Neural cell (in vitro differentiated cells): Measurements from ENCODE around the gene FNDC3B. TPM values are rescaled to one million over a fixed set of nuclear protein-coding genes. Genes with fewer than 3 reads are reported as not detected.

ENCODE experiments used
- H2AFZ ChIP-seq: fragments of 200-600, 300-800 bp; sonication (generic), shearing (Covaris generic); 2 replicates; pipeline ENCODE4 v1.6.0; 2014; ENCODE audit warnings: low read depth, mild to moderate bottlenecking, antibody characterized with exemption, low read length, moderate library complexity
- H3F3A ChIP-seq: fragments of 200-600 bp; shearing (Covaris generic); 2 replicates; pipeline ENCODE4 v1.6.1; 2016; ENCODE audit warnings: mild to moderate bottlenecking, moderate library complexity, mixed read lengths, antibody characterized with exemption, low read length; ENCODE audit not compliant: insufficient read depth, poor library complexity, severe bottlenecking
- H3K27ac ChIP-seq: fragments of 200-600, 300-800 bp; sonication (generic), shearing (Covaris generic); 2 replicates; pipeline ENCODE4 v1.5.1; 2014; ENCODE audit warnings: mild to moderate bottlenecking, low read length, moderate library complexity
- H3K27me3 ChIP-seq: fragments of 300-800, 200-600 bp; sonication (generic), shearing (Covaris generic); 2 replicates; pipeline ENCODE4 v1.6.0; 2014; ENCODE audit warnings: mild to moderate bottlenecking, low read depth, low read length, moderate library complexity; ENCODE audit not compliant: insufficient read depth
- H3K36me3 ChIP-seq: fragments of 300-800, 200-600 bp; sonication (generic), shearing (Covaris generic); 2 replicates; pipeline ENCODE4 v1.5.1; 2014; ENCODE audit warnings: mild to moderate bottlenecking, antibody characterized with exemption, low read length, moderate library complexity; ENCODE audit not compliant: insufficient read depth
- H3K4me2 ChIP-seq: fragments of 300-800, 200-600 bp; sonication (generic), shearing (Covaris generic); 2 replicates; pipeline ENCODE4 v1.6.0; 2014; ENCODE audit warnings: mild to moderate bottlenecking, low read length
- H3K4me3 ChIP-seq: fragments of 300-800, 200-600 bp; sonication (generic), shearing (Covaris generic); 2 replicates; pipeline ENCODE4 v1.5.1; 2014; ENCODE audit warnings: mild to moderate bottlenecking, low read length, moderate library complexity
- H3K79me2 ChIP-seq: fragments of 200-600 bp; shearing (Covaris generic); replicated peaks from 2 replicates; pipeline ENCODE4 v1.6.0; 2014; ENCODE audit warnings: mild to moderate bottlenecking, low read length, moderate library complexity; ENCODE audit not compliant: insufficient read depth
- H3K9ac ChIP-seq: fragments of 300-800, 200-600 bp; sonication (generic), shearing (Covaris generic); 2 replicates; pipeline ENCODE4 v1.6.1; 2016; ENCODE audit warnings: mild to moderate bottlenecking, low read length, mixed read lengths
- H3K9me2 ChIP-seq: fragments of 200-600 bp; shearing (Covaris generic); 2 replicates; pipeline ENCODE4 v1.6.1; 2016; ENCODE audit warnings: mild to moderate bottlenecking, low read length, mixed read lengths; ENCODE audit not compliant: insufficient read depth
- H3K9me3 ChIP-seq: fragments of 200-600, 300-800 bp; sonication (generic), shearing (Covaris generic); 2 replicates; pipeline ENCODE4 v1.6.1; 2016; ENCODE audit warnings: mild to moderate bottlenecking, mixed run types, low read length, moderate library complexity, mixed read lengths
- H4K20me1 ChIP-seq: fragments of 200-600 bp; shearing (Covaris generic); 2 replicates; pipeline ENCODE4 v1.6.1; 2016; ENCODE audit warnings: mild to moderate bottlenecking, mixed run types; ENCODE audit not compliant: insufficient read depth
- CTCF ChIP-seq: fragments of 450-650 bp; IDR thresholded peaks from 2 replicates; pipeline ENCODE4 v1.5.1; 2014; ENCODE audit warnings: antibody characterized with exemption, mild to moderate bottlenecking, moderate library complexity; ENCODE audit not compliant: poor library complexity, severe bottlenecking
- EP300 ChIP-seq: fragments of 450-650 bp; conservative IDR thresholded peaks from 2 replicates; pipeline ENCODE4 v1.6.1; 2014; ENCODE audit warnings: antibody characterized with exemption, mild to moderate bottlenecking, moderate library complexity; ENCODE audit not compliant: poor library complexity, severe bottlenecking
- EZH2 ChIP-seq: fragments of 200-600, 300-800 bp; shearing (Covaris generic), sonication (generic); IDR thresholded peaks from 2 replicates; pipeline ENCODE4 v1.6.1; 2014; ENCODE audit warnings: antibody characterized with exemption, low read length, borderline replicate concordance, mild to moderate bottlenecking; ENCODE audit not compliant: insufficient read depth, poor library complexity, severe bottlenecking
- MXI1 ChIP-seq: fragments of 450-650 bp; conservative IDR thresholded peaks from 2 replicates; pipeline ENCODE4 v1.6.1; 2014; ENCODE audit warnings: antibody characterized with exemption, mild to moderate bottlenecking; ENCODE audit not compliant: poor library complexity, severe bottlenecking
- POLR2AphosphoS5 ChIP-seq: IDR thresholded peaks from 2 replicates; pipeline ENCODE4 v1.6.1; 2012
- RAD21 ChIP-seq: fragments of 450-650 bp; conservative IDR thresholded peaks from 2 replicates; pipeline ENCODE4 v1.6.1; 2014; ENCODE audit warnings: antibody characterized with exemption, mild to moderate bottlenecking, moderate library complexity
- REST ChIP-seq: IDR thresholded peaks from 2 replicates; pipeline ENCODE4 v1.6.1; 2012; ENCODE audit warnings: borderline replicate concordance
- SMC3 ChIP-seq: fragments of 450-650 bp; conservative IDR thresholded peaks from 2 replicates; pipeline ENCODE4 v1.6.1; 2014; ENCODE audit warnings: antibody characterized with exemption, mild to moderate bottlenecking, moderate library complexity; ENCODE audit not compliant: poor library complexity
- TAF1 ChIP-seq: IDR thresholded peaks from 2 replicates; pipeline ENCODE4 v1.6.1; 2012; ENCODE audit warnings: low read depth
- polyA plus RNA-seq: library from polyadenylated mRNA; depleted of rRNA; stranded (reverse); fragments of >200 nt; gene quantifications from 2 replicates; pipeline ENCODE4 v1.2.3, GENCODE V29; 2014

Gene FNDC3B
- polyA plus RNA-seq, 1 donor from 2014 or later: 4.9 TPM

- Histone ChIP-seq H3K9me3 (no peaks in the 10 kb centered on the region), H2AFZ (no peak overlapping the region), H3K4me2 (no peak overlapping the region), H3K9me2 (no peaks in the 10 kb centered on the region), H3F3A (no peaks in the 10 kb centered on the region), H3K27me3 (no peaks in the 10 kb centered on the region), H3K9ac (no peak overlapping the region), H3K4me3 (no peak overlapping the region), H3K27ac (no peak overlapping the region), H3K79me2 (no peaks in the 10 kb centered on the region), H3K36me3 (no peaks in the 10 kb centered on the region), H4K20me1 (no peaks in the 10 kb centered on the region)
- no peak for TF ChIP-seq EZH2
- TF ChIP-seq TAF1: no peak
- TF ChIP-seq POLR2AphosphoS5: no peak
- TF ChIP-seq MXI1: no peak
- no peak for TF ChIP-seq REST
- TF ChIP-seq SMC3: no peak
- no peak for TF ChIP-seq EP300
- no peak for TF ChIP-seq RAD21
- TF ChIP-seq CTCF: no peak
These were observed 48.2 kb upstream of the FNDC3B start for GRCh38 chr3:171991166-171991565.

- Histone ChIP-seq H3F3A (no peaks in the 10 kb centered on the region), H3K4me2 (no peak overlapping the region), H2AFZ (no peak overlapping the region), H3K9me2 (no peaks in the 10 kb centered on the region), H4K20me1 (no peaks in the 10 kb centered on the region), H3K9me3 (no peaks in the 10 kb centered on the region), H3K36me3 (no peaks in the 10 kb centered on the region), H3K27me3 (no peaks in the 10 kb centered on the region), H3K9ac (no peak overlapping the region), H3K27ac (no peak overlapping the region), H3K79me2 (no peaks in the 10 kb centered on the region), H3K4me3 (no peak overlapping the region)
- TF ChIP-seq RAD21 (no peak), CTCF (no peak), REST (no peak), POLR2AphosphoS5 (no peak), MXI1 (no peak), TAF1 (no peak), SMC3 (no peak), EZH2 (no peak), EP300 (no peak)
These were observed 44.5 kb upstream of the FNDC3B start for GRCh38 chr3:171994646-171995428.
